GM21529 (cell line): ENCODE measurements around the gene INO80B.
"Not testable (repeated sequence)": the region's sequence is repeated elsewhere in the genome, so short reads cannot be mapped to it uniquely, and the experiment has no call there.

Source experiments
- ATAC-seq: cut with Tn5 transposase; IDR thresholded peaks from one replicate; pipeline ENCODE4 v1.9.1; 2021; ENCODE audit not compliant: unreplicated experiment

Gene INO80B

DNA sequence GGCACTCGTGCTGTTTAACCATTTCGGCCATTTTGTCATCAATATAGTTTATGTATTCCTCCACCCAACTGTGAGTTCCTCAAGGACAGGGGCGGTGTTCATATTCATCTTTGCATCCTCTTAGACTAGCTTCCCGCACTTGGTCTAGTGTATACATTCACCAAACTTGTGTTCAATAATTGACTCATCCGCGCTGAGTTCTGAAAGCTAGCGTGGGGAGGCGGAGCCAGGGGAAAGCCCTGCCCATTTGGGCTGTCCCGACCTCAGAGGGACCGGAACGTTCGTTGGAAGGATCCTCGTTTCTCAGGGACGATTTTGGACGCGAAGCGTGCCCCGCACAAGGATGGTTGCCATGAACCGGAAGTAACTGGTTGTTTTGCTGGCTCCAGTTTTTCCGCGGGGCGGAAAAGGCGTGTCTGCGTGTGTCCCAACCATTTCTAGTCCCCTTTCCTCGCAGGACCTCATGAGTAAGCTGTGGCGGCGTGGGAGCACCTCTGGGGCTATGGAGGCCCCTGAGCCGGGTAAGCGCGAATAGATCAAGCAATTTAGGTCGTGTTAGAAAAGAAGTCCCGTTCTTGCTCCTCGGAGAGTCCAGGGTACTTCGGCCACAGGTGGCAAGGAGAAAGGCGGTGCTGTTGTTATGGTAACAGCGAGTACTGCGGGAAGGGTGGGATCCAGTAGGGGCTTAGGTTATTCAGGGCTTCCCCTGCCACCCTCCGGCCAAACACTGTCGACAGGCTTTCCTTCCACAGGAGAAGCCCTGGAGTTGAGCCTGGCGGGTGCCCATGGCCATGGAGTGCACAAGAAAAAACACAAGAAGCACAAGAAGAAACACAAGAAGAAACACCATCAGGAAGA, at the start of gene INO80B:
Gene INO80B (plus strand): TSS at position 434 of the 858 bp plus-strand sequence. CDS start 30 bp downstream, at position 464.
- ATAC-seq: peak; percentile 36

GRCh38 chr2:74406035-74406434, 48.9 kb upstream of the INO80B start:
- peak; percentile 51 for ATAC-seq

- ATAC-seq: no peak
Measured at GRCh38 chr2:74407682-74408081, 47.2 kb upstream of the INO80B start.

- ATAC-seq: no peak
Measured at GRCh38 chr2:74413001-74413698, 41.7 kb upstream of the INO80B start.

DNA sequence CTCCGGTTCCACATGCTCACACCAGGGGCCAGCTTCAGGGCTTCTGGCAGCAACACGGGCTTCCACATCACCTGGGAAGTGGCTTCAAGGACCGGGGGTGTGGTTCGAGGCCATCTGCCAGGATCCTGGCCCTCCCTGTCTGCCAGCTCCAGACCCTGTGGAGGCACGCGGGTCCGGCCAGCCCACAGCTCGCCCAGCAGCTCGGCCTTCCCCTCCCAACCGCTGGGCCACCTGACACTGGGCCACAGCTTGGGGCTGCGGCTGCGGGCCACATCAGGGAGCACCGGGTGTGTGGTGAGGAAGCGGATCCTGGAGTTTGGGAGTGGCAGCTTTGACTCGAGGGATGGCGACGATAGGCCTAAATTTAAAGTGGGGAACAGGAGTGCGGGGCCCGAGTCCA, 40.4 kb upstream of the INO80B start:
- ATAC-seq: no peak

GRCh38 chr2:74414881-74415761, 39.8 kb upstream of the INO80B start:
- ATAC-seq: no peak

GRCh38 chr2:74415762-74416395, 39.0 kb upstream of the INO80B start:
- no peak for ATAC-seq

GRCh38 chr2:74416778-74417177, 38.1 kb upstream of the INO80B start:
- ATAC-seq: no peak

DNA sequence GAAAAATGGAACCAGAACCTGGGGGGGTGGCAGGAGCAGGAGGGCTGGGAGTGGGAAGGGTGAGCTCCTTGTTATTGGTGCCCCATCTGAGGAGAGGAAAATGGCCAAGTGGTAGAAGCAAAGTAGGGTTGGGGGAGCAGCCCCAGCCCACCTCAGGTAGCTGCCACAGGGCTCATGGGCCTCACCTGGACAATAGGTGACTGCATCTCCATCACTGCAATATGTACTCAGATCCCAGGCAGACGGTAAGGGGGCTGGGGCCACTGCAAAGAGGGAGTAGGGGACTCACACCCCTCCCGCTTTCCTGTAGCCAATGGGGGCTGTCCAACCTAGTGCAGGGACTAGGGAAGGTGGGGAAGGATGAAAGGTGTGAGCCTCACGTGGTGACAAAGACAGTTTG, 37.7 kb upstream of the INO80B start:
- no peak for ATAC-seq

DNA sequence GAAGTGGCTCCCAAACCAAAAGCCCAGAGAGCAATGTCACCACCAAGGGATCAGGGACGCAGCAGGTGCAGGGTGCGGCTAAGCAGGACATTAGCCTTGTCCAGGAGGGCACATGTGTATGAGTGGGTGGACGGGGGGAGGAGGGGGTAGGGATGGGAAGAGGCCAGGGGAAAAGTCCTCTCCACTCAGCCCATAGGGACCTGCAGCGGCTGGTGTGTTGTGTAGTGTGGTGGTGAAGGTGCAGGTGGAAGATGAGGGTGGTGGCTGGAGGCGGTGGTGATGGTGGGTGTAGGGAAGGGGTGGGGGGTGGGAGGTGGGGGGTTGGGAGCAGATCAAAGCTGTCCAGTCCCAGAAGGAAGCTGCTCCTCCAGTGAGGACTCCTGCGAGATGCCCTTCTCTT, 37.1 kb upstream of the INO80B start:
- no peak for ATAC-seq

GRCh38 chr2:74418312-74418711, 36.6 kb upstream of the INO80B start:
- ATAC-seq: no peak

- ATAC-seq: no peak
Measured at GRCh38 chr2:74419345-74419744, 35.5 kb upstream of the INO80B start.

- ATAC-seq: no peak
Measured at GRCh38 chr2:74420006-74420405, 34.9 kb upstream of the INO80B start.

GRCh38 chr2:74420443-74421103, 34.3 kb upstream of the INO80B start:
- ATAC-seq: not testable (repeated sequence)

DNA sequence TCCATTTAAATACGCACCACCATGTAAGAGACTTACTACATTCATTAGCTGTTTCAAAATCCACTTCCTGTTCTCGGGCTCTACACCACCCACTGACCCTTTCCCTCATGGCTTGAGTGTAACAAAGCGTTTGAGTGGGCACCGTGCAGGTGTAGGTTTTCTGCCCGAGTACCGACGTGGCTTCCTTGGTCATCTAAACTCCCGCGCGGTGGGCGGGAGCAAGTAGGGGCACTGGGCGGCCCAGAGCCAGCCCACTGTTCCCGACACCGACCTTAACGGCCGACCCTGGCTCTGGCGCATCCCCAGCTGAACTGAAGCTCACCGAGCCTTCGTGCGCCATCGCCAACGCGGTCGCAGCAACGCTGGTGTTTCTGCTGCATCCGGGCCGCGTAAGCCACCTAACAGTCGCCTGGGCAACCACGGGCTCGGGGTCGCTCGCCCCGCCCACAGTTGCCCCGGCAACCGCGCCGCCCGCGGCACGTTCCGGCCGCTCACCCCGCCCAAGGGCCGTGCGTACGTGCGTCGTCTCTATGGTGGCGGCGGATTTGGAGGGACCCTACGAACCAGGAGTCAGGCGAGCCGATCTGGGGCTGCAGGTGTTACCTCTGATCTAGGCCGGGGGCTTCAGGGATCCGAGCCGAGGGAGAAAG, 33.5 kb upstream of the INO80B start, which contains the start of the genes C2orf81 and WDR54:
Gene C2orf81 (minus strand): TSS at position 399 of the 650 bp plus-strand sequence. CDS start 59 bp downstream, at position 340.
Gene WDR54 (plus strand): TSS at position 510 of the 650 bp plus-strand sequence. CDS start 424 bp downstream, outside the sequence.
- peak; percentile 92 for ATAC-seq

DNA sequence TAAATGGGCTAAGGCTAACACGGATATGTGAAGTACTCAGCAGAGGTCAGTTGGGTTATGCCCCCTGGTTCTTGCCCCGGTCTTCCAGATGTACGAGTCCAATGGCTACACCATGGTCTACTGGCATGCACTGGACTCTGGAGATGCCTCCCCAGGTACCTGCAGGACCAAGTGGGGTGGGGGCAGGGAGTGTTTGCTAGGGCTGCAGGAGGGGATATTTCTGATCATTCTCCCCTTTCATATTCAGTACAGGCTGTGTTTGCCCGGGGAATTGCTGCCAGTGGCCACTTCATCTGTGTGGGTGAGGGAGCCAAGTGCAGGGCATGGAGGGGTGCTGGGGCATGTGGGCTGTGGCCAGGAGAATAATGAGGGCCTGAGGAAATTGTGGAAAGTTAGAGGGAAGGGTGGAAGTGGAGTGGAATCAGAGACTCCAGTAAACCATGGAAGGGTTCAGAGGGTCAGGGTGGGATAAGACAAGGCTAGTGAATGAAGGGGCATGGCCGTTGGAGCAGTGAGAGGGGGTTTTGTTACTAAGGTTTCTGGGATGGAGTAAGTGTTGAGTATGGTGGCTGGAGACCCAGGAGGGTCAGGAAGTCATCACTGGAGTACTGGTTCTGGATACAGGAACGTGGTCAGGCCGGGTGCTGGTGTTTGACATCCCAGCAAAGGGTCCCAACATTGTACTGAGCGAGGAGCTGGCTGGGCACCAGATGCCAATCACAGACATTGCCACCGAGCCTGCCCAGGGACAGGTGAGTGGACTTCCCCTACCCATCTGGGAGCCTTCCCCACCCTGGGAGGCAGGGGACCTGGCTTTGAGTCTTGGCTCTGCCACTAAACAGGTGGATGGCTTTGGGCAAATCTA, 31.4 kb upstream of the INO80B start:
- no peak for ATAC-seq

DNA sequence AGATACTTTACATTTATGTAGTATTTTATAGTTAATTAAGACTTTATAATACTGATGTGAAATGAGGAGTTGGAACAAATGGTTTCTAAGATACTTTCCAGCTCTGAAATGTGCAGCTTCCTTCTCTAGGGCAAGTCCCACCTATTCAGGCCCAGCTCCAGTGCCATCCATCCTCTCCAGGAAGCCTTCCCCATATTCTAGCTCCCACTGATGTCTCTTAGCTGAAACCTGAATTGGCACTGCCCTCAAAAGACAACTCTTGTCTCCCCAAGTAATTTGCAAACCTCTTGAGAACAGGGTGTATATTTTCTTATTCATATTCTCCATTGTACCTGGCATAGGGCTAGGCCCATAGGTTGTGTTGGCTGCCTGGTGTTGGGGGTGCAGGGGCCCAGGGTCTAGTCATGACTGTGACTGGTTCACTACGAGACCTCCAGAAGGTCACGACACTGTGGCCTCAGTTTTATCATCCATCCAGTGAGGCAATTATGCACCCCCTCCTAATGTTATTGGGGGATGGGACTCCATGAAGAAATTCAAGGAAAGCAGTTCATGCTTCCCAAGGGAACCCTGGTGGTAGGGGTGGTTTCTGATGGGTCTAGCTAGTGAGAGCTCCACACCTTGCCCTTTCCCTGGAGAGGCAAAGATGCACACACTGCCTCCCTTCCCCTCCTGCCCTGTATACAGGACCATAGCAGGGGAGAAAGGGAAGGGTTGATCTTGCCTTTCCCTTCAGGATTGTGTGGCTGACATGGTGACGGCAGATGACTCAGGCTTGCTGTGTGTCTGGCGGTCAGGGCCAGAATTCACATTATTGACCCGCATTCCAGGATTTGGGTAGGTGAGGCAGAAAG, 30.5 kb upstream of the INO80B start:
- ATAC-seq: no peak

DNA sequence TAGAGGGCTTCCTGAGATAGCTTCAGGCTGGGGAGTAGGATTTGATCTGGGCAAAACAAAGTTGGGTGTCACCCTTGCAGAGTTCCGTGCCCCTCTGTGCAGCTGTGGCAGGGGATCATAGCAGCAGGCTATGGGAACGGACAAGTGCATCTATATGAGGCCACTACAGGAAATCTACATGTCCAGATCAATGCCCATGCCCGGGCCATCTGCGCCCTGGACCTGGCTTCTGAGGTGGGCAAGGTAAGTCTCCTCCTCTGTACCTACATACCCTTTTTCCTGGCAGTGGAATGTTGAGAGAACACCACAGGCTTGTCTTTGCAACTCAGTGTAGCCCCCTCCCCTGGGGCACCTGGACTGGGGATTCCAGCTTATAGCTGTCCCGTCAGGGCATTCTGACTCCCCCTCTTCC, 29.9 kb upstream of the INO80B start:
- no peak for ATAC-seq
